AG04450 (cell line): ENCODE data around the gene PPP1R37. TPM values are rescaled to one million over a fixed set of nuclear protein-coding genes. Genes with fewer than 3 reads are reported as not detected.

Source experiments
- CTCF ChIA-PET: fragments of 300-600, 350-600 bp; formaldehyde crosslinking; extraction: SDS; loops from one replicate; lab custom pipeline; 2022; ENCODE audit warnings: antibody characterized with exemption, inconsistent platforms; lab: Charles Lee
- POLR2A ChIA-PET: fragments of 350-600 bp; formaldehyde crosslinking; extraction: SDS; loops from one replicate; lab custom pipeline; 2021; ENCODE audit warnings: antibody characterized with exemption, inconsistent platforms; lab: Yijun Ruan, JAX
- DNase-seq: peaks from one replicate; pipeline ENCODE4 v3.0.0-alpha.2; 2011; ENCODE audit warnings: low read depth, low spot score
- H3K27ac ChIP-seq: one replicate; pipeline ENCODE4 v1.5.1; 2012; ENCODE audit warnings: low read depth, low read length, control low read depth
- H3K27me3 ChIP-seq: one replicate; pipeline ENCODE4 v1.6.0; 2012; ENCODE audit warnings: low read length; ENCODE audit not compliant: control insufficient read depth, insufficient read depth
- H3K4me3 ChIP-seq: 2 replicates; pipeline ENCODE4 v1.5.1; 2011; ENCODE audit warnings: mild to moderate bottlenecking, low read depth, low read length, control low read depth
- H3K9me3 ChIP-seq: 2 replicates; pipeline ENCODE4 v1.5.1; 2012; ENCODE audit warnings: low read length; ENCODE audit not compliant: control insufficient read depth, insufficient read depth
- CTCF ChIP-seq: IDR thresholded peaks from 2 replicates; pipeline ENCODE4 v1.5.1; 2011; ENCODE audit warnings: low read depth, low read length, control low read depth, inconsistent platforms
- polyA minus RNA-seq: library from RNA; depleted of rRNA, polyadenylated mRNA; stranded (reverse); fragments of >200 nt; gene quantifications from 2 replicates; pipeline ENCODE4 v1.2.3, GENCODE V29; 2011; rRNA and poly(A)+ RNA removed
- polyA plus RNA-seq: library from polyadenylated mRNA; depleted of rRNA; stranded (reverse); fragments of >200 nt; gene quantifications from 2 replicates; pipeline ENCODE4 v1.2.3, GENCODE V29; 2011; rRNA removed

PPP1R37 gene
- 8.6 and 11.2 TPM in 2 replicates for polyA plus RNA-seq
- 9.3 and 15.0 TPM in 2 replicates for polyA minus RNA-seq

- H3K9me3 ChIP-seq, result no peaks in the 10 kb centered on the region; the same call in 1 of the 2 replicates
- ChIA-PET POLR2A (interaction anchor here (0.7 to 1.7 kb wide), 8 partner anchors 10 to 293 kb away, joined by 3 to 6 read pairs (median 4); partner anchors contain the start of genes CLPTM1 and GEMIN7), CTCF (interaction anchor here (0.7 to 2.1 kb wide), 3 partner anchors 10 to 33 kb away, joined by 3 to 13 read pairs (median 4); no protein-coding TSS in a partner anchor)
- TF ChIP-seq CTCF, result peak; percentile 19; the same call in 1 of the 2 replicates
- H3K4me3 ChIP-seq, result peak within 1 kb of the TSS; percentile 92
- no peaks in the 10 kb centered on the region for H3K27me3 ChIP-seq
- H3K27ac ChIP-seq, result peak within 1 kb of the TSS; percentile 94
- DNase-seq, result peak; percentile 95
Measured at GRCh38 chr19:45092747-45093678, at the start of gene PPP1R37. Gene PPP1R37, plus strand, starts transcription at chr19:45093179. Its CDS starts 147 bp downstream, at chr19:45093326.

GRCh38 chr19:45045671-45046353 is 47.2 kb upstream of the PPP1R37 start:
- no peak for DNase-seq
- ChIA-PET POLR2A (interaction anchor here (0.5 kb wide), 1 partner anchor 206 kb away, joined by 4 read pairs; no protein-coding TSS in a partner anchor), CTCF (interaction anchor here (1.6 kb wide), 1 partner anchor 14 kb away, joined by 7 read pairs; no protein-coding TSS in a partner anchor)
- Histone ChIP-seq H3K27ac (no peak overlapping the region), H3K4me3 (no peak overlapping the region), H3K9me3 (no peaks in the 10 kb centered on the region), H3K27me3 (no peaks in the 10 kb centered on the region)
- TF ChIP-seq CTCF, result no peak

- POLR2A ChIA-PET, result interaction anchor here (0.5 kb wide), 1 partner anchor 205 kb away, joined by 4 read pairs; no protein-coding TSS in a partner anchor
- TF ChIP-seq CTCF, result no peak
- Histone ChIP-seq H3K27ac (no peak overlapping the region), H3K4me3 (no peak overlapping the region), H3K27me3 (no peaks in the 10 kb centered on the region), H3K9me3 (no peaks in the 10 kb centered on the region)
- DNase-seq, result no peak
- CTCF ChIA-PET, result interaction anchor here (1.6 kb wide), 1 partner anchor 13 kb away, joined by 7 read pairs; no protein-coding TSS in a partner anchor
Measured at GRCh38 chr19:45046355-45046754, 46.6 kb upstream of the PPP1R37 start.

- POLR2A ChIA-PET, result interaction anchor here (0.5 to 0.7 kb wide), 2 partner anchors 8 to 248 kb away, joined by 3 read pairs; no protein-coding TSS in a partner anchor
Measured at GRCh38 chr19:45047188-45047797, 45.7 kb upstream of the PPP1R37 start.

More at GRCh38 chr19:45047188-45047797, 45.7 kb upstream of the PPP1R37 start:
- no peak for TF ChIP-seq CTCF
- no peaks in the 10 kb centered on the region for H3K9me3 ChIP-seq
- DNase-seq, result no peak
- CTCF ChIA-PET, result interaction anchor here (0.7 to 1.2 kb wide), 3 partner anchors 12 to 611 kb away, joined by 4 to 6 read pairs (median 6); no protein-coding TSS in a partner anchor
- no peak overlapping the region for H3K27ac ChIP-seq
- H3K4me3 ChIP-seq, result no peak overlapping the region
- no peaks in the 10 kb centered on the region for H3K27me3 ChIP-seq
